SK-N-SH (cell line): ENCODE data around the gene PCYT1B.

ENCODE experiments used
- NRF1 ChIP-seq: IDR thresholded peaks from 2 replicates; pipeline ENCODE4 v1.6.1; 2012; ENCODE audit warnings: low read depth, mild to moderate bottlenecking, low read length
- TAF1 ChIP-seq: IDR thresholded peaks from 2 replicates; pipeline ENCODE4 v1.6.1; 2012; ENCODE audit warnings: low read depth, mild to moderate bottlenecking, low read length, moderate library complexity, borderline replicate concordance
- YY1 ChIP-seq: IDR thresholded peaks from 2 replicates; pipeline ENCODE4 v1.4.0; 2012; ENCODE audit warnings: low read depth, mild to moderate bottlenecking
- TF ChIP-seq, protein P1 (sequence below): fragments of 200-600 bp; sonication (generic); IDR thresholded peaks from 2 replicates; pipeline ENCODE4 v1.6.1; 2017; ENCODE audit warnings: antibody characterized with exemption, mild to moderate bottlenecking, moderate library complexity
- TF ChIP-seq, protein P2 (sequence below): IDR thresholded peaks from 2 replicates; pipeline ENCODE4 v1.4.0; 2012; ENCODE audit warnings: low read depth

DNA sequence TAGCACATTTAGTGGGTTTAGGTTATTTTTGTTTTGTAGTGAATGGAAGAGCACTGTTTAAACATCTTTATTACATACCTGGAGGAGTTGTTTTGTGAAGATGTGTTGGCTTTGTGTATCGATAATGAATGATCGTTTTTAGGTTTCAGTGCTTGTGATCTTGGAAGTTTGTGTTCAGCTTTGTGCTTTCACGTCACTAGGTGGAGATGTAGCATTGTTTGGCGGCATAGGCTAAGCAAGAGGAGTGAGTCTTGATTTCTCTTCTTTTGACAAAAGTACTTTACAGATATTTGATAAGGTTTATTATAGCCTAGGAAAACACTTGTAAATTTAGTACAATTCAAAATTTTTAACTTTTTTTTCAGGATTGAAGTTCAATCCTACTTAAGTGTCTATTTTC is 131.7 kb downstream of the PCYT1B start:
- TF ChIP-seq YY1, result no peak
- TF ChIP-seq, protein P1, sequence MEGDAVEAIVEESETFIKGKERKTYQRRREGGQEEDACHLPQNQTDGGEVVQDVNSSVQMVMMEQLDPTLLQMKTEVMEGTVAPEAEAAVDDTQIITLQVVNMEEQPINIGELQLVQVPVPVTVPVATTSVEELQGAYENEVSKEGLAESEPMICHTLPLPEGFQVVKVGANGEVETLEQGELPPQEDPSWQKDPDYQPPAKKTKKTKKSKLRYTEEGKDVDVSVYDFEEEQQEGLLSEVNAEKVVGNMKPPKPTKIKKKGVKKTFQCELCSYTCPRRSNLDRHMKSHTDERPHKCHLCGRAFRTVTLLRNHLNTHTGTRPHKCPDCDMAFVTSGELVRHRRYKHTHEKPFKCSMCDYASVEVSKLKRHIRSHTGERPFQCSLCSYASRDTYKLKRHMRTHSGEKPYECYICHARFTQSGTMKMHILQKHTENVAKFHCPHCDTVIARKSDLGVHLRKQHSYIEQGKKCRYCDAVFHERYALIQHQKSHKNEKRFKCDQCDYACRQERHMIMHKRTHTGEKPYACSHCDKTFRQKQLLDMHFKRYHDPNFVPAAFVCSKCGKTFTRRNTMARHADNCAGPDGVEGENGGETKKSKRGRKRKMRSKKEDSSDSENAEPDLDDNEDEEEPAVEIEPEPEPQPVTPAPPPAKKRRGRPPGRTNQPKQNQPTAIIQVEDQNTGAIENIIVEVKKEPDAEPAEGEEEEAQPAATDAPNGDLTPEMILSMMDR, result peak; percentile 33; the same call in 1 of the 2 replicates
- no peak for TF ChIP-seq TAF1
- TF ChIP-seq, protein P2, sequence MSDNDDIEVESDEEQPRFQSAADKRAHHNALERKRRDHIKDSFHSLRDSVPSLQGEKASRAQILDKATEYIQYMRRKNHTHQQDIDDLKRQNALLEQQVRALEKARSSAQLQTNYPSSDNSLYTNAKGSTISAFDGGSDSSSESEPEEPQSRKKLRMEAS, result no peak
- TF ChIP-seq NRF1, result no peak
